ENCODE data around the gene S100PBP. TPM values are rescaled to one million over a fixed set of nuclear protein-coding genes. Genes with fewer than 3 reads are reported as not detected.

Gene S100PBP
- total and polyA plus RNA-seq, 8 donors, result 2.9 to 253 (median 19.8) TPM

GRCh38 chr1:32890516-32891240 lies 73.2 kb downstream of the S100PBP start:
- no peaks in the 10 kb centered on the region for H3K9me3 ChIP-seq
- peak in 1 of 2 donors; percentile 0 for DNase-seq
- TF ChIP-seq EP300 (IDR thresholded peaks at IDR 0.05), result no peak
- no peak for TF ChIP-seq POLR2A (IDR thresholded peaks at IDR 0.05)
- TF ChIP-seq POLR2AphosphoS5 (IDR thresholded peaks at IDR 0.05), result no peak
- TF ChIP-seq CTCF (IDR thresholded peaks at IDR 0.05), result no peak
- no peak overlapping the region for H3K27ac ChIP-seq
- peaks cover 11 to 82% (median 37%) of the 10 kb centered on the region in 3 donors for H3K27me3 ChIP-seq
- intact Hi-C loops (cut with DNase I; ENCODE audit: low total_unique reads), result no loop called here
- H3K4me1 ChIP-seq, result peaks cover 21 to 32% (median 32%) of the 10 kb centered on the region in 4 donors
- H3K36me3 ChIP-seq, result peaks cover 0 to 11% (median 10%) of the 10 kb centered on the region in 4 donors
- WGBS, 5 donors, result 73 to 87% (median 83%) methylated on average over 7 of the region's 7 CpGs
- no peak overlapping the region for H3K4me3 ChIP-seq

- Histone ChIP-seq H3K27ac (no peak overlapping the region), H3K4me1 (peaks cover 18 to 27% (median 27%) of the 10 kb centered on the region in 4 donors), H3K36me3 (peaks cover 0 to 14% (median 14%) of the 10 kb centered on the region in 4 donors), H3K9me3 (no peaks in the 10 kb centered on the region), H3K27me3 (peaks cover 5 to 76% (median 32%) of the 10 kb centered on the region in 3 donors), H3K4me3 (no peak overlapping the region)
- DNase-seq, result peak in 1 of 2 donors; percentile 7
- TF ChIP-seq POLR2A (IDR thresholded peaks at IDR 0.05) (no peak), CTCF (IDR thresholded peaks at IDR 0.05) (no peak), EP300 (IDR thresholded peaks at IDR 0.05) (no peak), POLR2AphosphoS5 (IDR thresholded peaks at IDR 0.05) (no peak)
- intact Hi-C loops (cut with DNase I; ENCODE audit: low total_unique reads), result no loop called here
- WGBS, 5 donors, result 91 to 100% (median 98%) methylated on average over 1 of the region's 1 CpG
These were observed 73.8 kb downstream of the S100PBP start for GRCh38 chr1:32891241-32891570.

- H3K27ac ChIP-seq, result no peak overlapping the region
- H3K36me3 ChIP-seq, result peaks cover 0 to 18% (median 14%) of the 10 kb centered on the region in 4 donors
- no peaks in the 10 kb centered on the region for H3K9me3 ChIP-seq
- TF ChIP-seq CTCF (IDR thresholded peaks at IDR 0.05) (no peak), POLR2A (IDR thresholded peaks at IDR 0.05) (no peak), EP300 (IDR thresholded peaks at IDR 0.05) (no peak), POLR2AphosphoS5 (IDR thresholded peaks at IDR 0.05) (no peak)
- WGBS, 5 donors, result 86 to 100% (median 90%) methylated on average over 3 of the region's 3 CpGs
- peaks cover 14 to 23% (median 22%) of the 10 kb centered on the region in 4 donors for H3K4me1 ChIP-seq
- intact Hi-C loops (cut with DNase I; ENCODE audit: low total_unique reads), result no loop called here
- no peak overlapping the region for H3K4me3 ChIP-seq
- DNase-seq, result no peak
- H3K27me3 ChIP-seq, result peaks cover 2 to 72% (median 28%) of the 10 kb centered on the region in 3 donors
These were observed 74.2 kb downstream of the S100PBP start for GRCh38 chr1:32891630-32892029.

- 17 to 48% (median 22%) methylated on average over 21 to 49 of the region's 49 CpGs for WGBS, 5 donors
- Histone ChIP-seq H3K27me3 (peaks cover 0 to 63% (median 18%) of the 10 kb centered on the region in 3 donors), H3K27ac (peak overlapping the region in 2 of 5 donors; percentile 33 to 34), H3K9me3 (no peaks in the 10 kb centered on the region), H3K4me1 (peaks cover 14 to 20% (median 20%) of the 10 kb centered on the region in 4 donors), H3K4me3 (peak overlapping the region; percentile 39 to 54 (median 47)), H3K36me3 (peaks cover 0 to 26% (median 18%) of the 10 kb centered on the region in 4 donors)
- TF ChIP-seq EP300 (IDR thresholded peaks at IDR 0.05) (no peak), POLR2AphosphoS5 (IDR thresholded peaks at IDR 0.05) (no peak), CTCF (IDR thresholded peaks at IDR 0.05) (peak in 3 of 7 experiments; percentile 33 to 58 (median 35)), POLR2A (IDR thresholded peaks at IDR 0.05) (no peak)
- DNase-seq, result peak in 1 of 2 donors; percentile 80
- intact Hi-C loops (cut with DNase I; ENCODE audit: low total_unique reads), result no loop called here
These were observed 75.1 kb downstream of the S100PBP start for GRCh38 chr1:32892368-32893197.

Measured in stomach (tissue), 9 donors.